Chondrocyte (in vitro differentiated cells): ENCODE results near the gene TSPAN5. TPM values are rescaled to one million over a fixed set of nuclear protein-coding genes. Genes with fewer than 3 reads are reported as not detected.

Experiments used
- DNase-seq: peaks from one replicate; pipeline ENCODE4 v3.0.0; 2021; ENCODE audit warnings: mixed read lengths, low spot score
- H3K27ac Mint-ChIP-seq: one replicate; pipeline ENCODE4 v1.8.0; 2021; ENCODE audit warnings: mild to moderate bottlenecking, moderate library complexity, mixed read lengths; ENCODE audit not compliant: unreplicated experiment
- H3K27me3 Mint-ChIP-seq: 2 replicates; pipeline ENCODE4 v1.8.0; 2021; ENCODE audit warnings: low read depth, mixed read lengths
- H3K36me3 Mint-ChIP-seq: 2 replicates; pipeline ENCODE4 v1.8.0; 2021; ENCODE audit warnings: low read depth, mixed read lengths
- H3K4me1 Mint-ChIP-seq: 2 replicates; pipeline ENCODE4 v1.8.0; 2021; ENCODE audit warnings: low read depth, mild to moderate bottlenecking, mixed read lengths
- H3K4me3 Mint-ChIP-seq: one replicate; pipeline ENCODE4 v1.8.0; 2021; ENCODE audit warnings: mild to moderate bottlenecking, moderate library complexity, mixed read lengths; ENCODE audit not compliant: unreplicated experiment
- H3K9me3 Mint-ChIP-seq: 2 replicates; pipeline ENCODE4 v1.8.0; 2021; ENCODE audit warnings: low read depth, mixed read lengths
- total RNA-seq: library from RNA; stranded (reverse); gene quantifications from 3 replicates; pipeline ENCODE4 v1.2.1, GENCODE V29; 2021
- TF ChIP-seq, protein P1 (sequence below): fragments of 200-600 bp; sonication (generic); IDR thresholded peaks from 2 replicates; pipeline ENCODE4 v1.5.0; 2021; ENCODE audit warnings: antibody characterized with exemption, mild to moderate bottlenecking, moderate library complexity

The TSPAN5 gene
- total RNA-seq, 1 donor from 2014 or later: 55.5 TPM

- Mint-ChIP-seq H3K4me3 (no peak overlapping the region), H3K27ac (peak overlapping the region; percentile 89)
Measured at GRCh38 chr4:98519268-98519977, 139.0 kb downstream of the TSPAN5 start.

GRCh38 chr4:98518559-98519267 is 139.7 kb downstream of the TSPAN5 start:
- TF ChIP-seq, protein P1, sequence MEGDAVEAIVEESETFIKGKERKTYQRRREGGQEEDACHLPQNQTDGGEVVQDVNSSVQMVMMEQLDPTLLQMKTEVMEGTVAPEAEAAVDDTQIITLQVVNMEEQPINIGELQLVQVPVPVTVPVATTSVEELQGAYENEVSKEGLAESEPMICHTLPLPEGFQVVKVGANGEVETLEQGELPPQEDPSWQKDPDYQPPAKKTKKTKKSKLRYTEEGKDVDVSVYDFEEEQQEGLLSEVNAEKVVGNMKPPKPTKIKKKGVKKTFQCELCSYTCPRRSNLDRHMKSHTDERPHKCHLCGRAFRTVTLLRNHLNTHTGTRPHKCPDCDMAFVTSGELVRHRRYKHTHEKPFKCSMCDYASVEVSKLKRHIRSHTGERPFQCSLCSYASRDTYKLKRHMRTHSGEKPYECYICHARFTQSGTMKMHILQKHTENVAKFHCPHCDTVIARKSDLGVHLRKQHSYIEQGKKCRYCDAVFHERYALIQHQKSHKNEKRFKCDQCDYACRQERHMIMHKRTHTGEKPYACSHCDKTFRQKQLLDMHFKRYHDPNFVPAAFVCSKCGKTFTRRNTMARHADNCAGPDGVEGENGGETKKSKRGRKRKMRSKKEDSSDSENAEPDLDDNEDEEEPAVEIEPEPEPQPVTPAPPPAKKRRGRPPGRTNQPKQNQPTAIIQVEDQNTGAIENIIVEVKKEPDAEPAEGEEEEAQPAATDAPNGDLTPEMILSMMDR: no peak
- H3K27ac Mint-ChIP-seq: peak overlapping the region; percentile 89
- DNase-seq: no peak

More at GRCh38 chr4:98519268-98519977, 139.0 kb downstream of the TSPAN5 start:
- H3K4me1 Mint-ChIP-seq: peaks cover 96% of the 10 kb centered on the region
- peaks cover 1% of the 10 kb centered on the region for H3K36me3 Mint-ChIP-seq
- no peak for DNase-seq
- no peaks in the 10 kb centered on the region for H3K27me3 Mint-ChIP-seq
- no peaks in the 10 kb centered on the region for H3K9me3 Mint-ChIP-seq
- TF ChIP-seq, protein P1: no peak

GRCh38 chr4:98517218-98518021 is 141.0 kb downstream of the TSPAN5 start:
- peaks cover 1% of the 10 kb centered on the region for H3K36me3 Mint-ChIP-seq
- H3K27me3 Mint-ChIP-seq: no peaks in the 10 kb centered on the region
- peak overlapping the region; percentile 97 for H3K27ac Mint-ChIP-seq
- peaks cover 88% of the 10 kb centered on the region for H3K4me1 Mint-ChIP-seq
- DNase-seq: no peak
- H3K9me3 Mint-ChIP-seq: no peaks in the 10 kb centered on the region
- TF ChIP-seq, protein P1: no peak
- no peak overlapping the region for H3K4me3 Mint-ChIP-seq

More at GRCh38 chr4:98518559-98519267, 139.7 kb downstream of the TSPAN5 start:
- peaks cover 1% of the 10 kb centered on the region for H3K36me3 Mint-ChIP-seq
- H3K4me1 Mint-ChIP-seq: peaks cover 91% of the 10 kb centered on the region
- H3K9me3 Mint-ChIP-seq: no peaks in the 10 kb centered on the region
- no peak overlapping the region for H3K4me3 Mint-ChIP-seq
- H3K27me3 Mint-ChIP-seq: no peaks in the 10 kb centered on the region

GRCh38 chr4:98516441-98517217 is 141.8 kb downstream of the TSPAN5 start:
- Mint-ChIP-seq H3K9me3 (no peaks in the 10 kb centered on the region), H3K4me1 (peaks cover 84% of the 10 kb centered on the region), H3K36me3 (peaks cover 1% of the 10 kb centered on the region), H3K4me3 (no peak overlapping the region), H3K27ac (peak overlapping the region; percentile 97), H3K27me3 (no peaks in the 10 kb centered on the region)
- no peak for DNase-seq
- TF ChIP-seq, protein P1: no peak
